Cardiac muscle cell (in vitro differentiated cells and primary cell): ENCODE results near the gene DPEP2. TPM values are rescaled to one million over a fixed set of nuclear protein-coding genes. Genes with fewer than 3 reads are reported as not detected.
A peak's percentile ranks its signal among the peaks of the same experiment; 100 is the strongest.
"Not testable (repeated sequence)": the region's sequence is repeated elsewhere in the genome, so short reads cannot be mapped to it uniquely, and the experiment has no call there.

ENCODE experiments used
- DNase-seq, 2 donors: peaks; one replicate each; pipeline versions ENCODE4 v3.0.0 to v3.0.0-alpha.2; 2010 to 2017; ENCODE audit warnings: low read depth in 1 of 2, low spot score in 1 of 2
- H3K27ac ChIP-seq: fragments of 200-600 bp; sonication (generic); 2 replicates; pipeline ENCODE4 v1.5.1; 2016
- H3K27me3 ChIP-seq: fragments of 200-600 bp; sonication (generic); 2 replicates; pipeline ENCODE4 v1.6.0; 2016; ENCODE audit warnings: control low read depth
- H3K36me3 ChIP-seq: fragments of 200-600 bp; sonication (generic); 2 replicates; pipeline ENCODE4 v1.5.1; 2016; ENCODE audit warnings: control low read depth
- H3K4me1 ChIP-seq: fragments of 200-600 bp; sonication (generic); 2 replicates; pipeline ENCODE4 v1.8.1; 2017; ENCODE audit warnings: low read depth, mild to moderate bottlenecking, mixed run types
- H3K4me3 ChIP-seq: fragments of 200-600 bp; sonication (generic); 2 replicates; pipeline ENCODE4 v1.5.1; 2016; ENCODE audit warnings: mild to moderate bottlenecking
- H3K9me3 ChIP-seq: fragments of 200-600 bp; sonication (generic); 2 replicates; pipeline ENCODE4 v1.5.1; 2017; ENCODE audit warnings: low read depth, mild to moderate bottlenecking, control low read depth
- CTCF ChIP-seq: IDR thresholded peaks from 2 replicates; pipeline ENCODE4 v1.5.1; 2012; ENCODE audit warnings: low read depth, mild to moderate bottlenecking, low read length
- polyA plus RNA-seq: library from polyadenylated mRNA; unstranded; fragments of >200 nt; fragmentation: Nextera tagmentation; extraction: Ambion mirVana; gene quantifications from 2 replicates; pipeline ENCODE4 v1.2.1, GENCODE V29; 2016
- total RNA-seq: library from RNA; depleted of rRNA; stranded (reverse); fragments of >200 nt; gene quantifications from 2 replicates; pipeline ENCODE4 v1.2.3, GENCODE V29; 2016

The DPEP2 gene
- total and polyA plus RNA-seq, 2 experiments from 2014 or later, result not detected

DNA sequence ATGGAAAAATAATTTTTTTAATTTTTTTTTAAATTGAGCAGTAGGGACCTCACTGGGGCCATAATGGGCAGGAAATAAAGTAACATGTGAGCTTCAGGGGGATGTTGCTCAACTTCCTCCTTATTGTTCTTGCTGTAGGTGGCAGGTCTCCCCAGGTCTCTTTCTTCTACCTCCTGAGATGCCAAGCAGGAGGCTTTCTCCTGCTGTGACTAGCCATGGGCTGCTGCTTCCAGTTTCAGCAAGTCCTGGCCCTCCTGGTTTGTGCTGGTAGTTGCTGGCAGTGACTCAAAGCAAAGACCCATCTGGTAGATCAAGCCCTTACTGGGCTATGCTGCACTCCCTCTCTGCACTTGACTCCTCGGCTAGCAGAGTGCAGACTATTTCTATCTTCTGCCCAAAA lies 14.2 kb upstream of the DPEP2 start:
- H3K27me3 ChIP-seq, result no peaks in the 10 kb centered on the region
- TF ChIP-seq CTCF, result no peak
- H3K36me3 ChIP-seq, result no peaks in the 10 kb centered on the region
- DNase-seq, result peak in 1 of 2 donors; percentile 4
- no peak overlapping the region for H3K4me3 ChIP-seq
- H3K9me3 ChIP-seq, result no peaks in the 10 kb centered on the region
- no peak overlapping the region for H3K27ac ChIP-seq
- no peaks in the 10 kb centered on the region for H3K4me1 ChIP-seq

GRCh38 chr16:68009872-68010271 lies 10.6 kb upstream of the DPEP2 start:
- not testable (repeated sequence) for H3K4me3 ChIP-seq, H3K9me3 ChIP-seq, H3K27me3 ChIP-seq, H3K4me1 ChIP-seq, H3K36me3 ChIP-seq, DNase-seq, H3K27ac ChIP-seq

DNA sequence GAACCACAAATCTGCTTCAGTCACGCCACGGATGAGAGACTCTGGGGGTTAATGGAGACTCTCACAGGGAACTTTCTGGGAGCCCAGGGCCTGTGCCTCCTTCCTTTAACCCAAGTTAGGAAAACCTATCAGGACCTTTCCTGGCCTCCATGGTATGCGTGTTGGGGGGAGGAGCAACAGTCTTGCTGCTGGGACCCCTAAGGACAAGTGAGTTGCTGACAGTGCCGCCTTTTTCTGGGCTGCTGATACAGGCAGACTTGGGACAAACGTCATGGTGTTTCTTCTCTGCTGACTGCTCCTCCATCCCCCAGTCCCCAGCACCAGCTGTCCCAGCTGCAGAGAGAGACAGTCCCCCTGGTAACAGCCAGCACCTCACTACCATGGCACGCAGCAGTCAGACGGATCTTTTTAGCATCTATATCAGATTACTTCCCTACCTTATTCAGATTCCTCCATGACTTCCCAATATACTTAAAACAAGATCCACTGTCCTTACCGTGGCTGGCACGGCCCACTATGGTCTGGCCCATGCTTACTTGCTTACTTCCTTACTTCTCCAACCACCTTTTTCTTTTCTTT lies 10.0 kb upstream of the DPEP2 start:
- no peak overlapping the region for H3K4me3 ChIP-seq
- no peak for TF ChIP-seq CTCF
- H3K4me1 ChIP-seq, result no peaks in the 10 kb centered on the region
- DNase-seq, result no peak
- H3K27ac ChIP-seq, result no peak overlapping the region
- H3K27me3 ChIP-seq, result no peaks in the 10 kb centered on the region
- H3K9me3 ChIP-seq, result no peaks in the 10 kb centered on the region
- no peaks in the 10 kb centered on the region for H3K36me3 ChIP-seq

DNA sequence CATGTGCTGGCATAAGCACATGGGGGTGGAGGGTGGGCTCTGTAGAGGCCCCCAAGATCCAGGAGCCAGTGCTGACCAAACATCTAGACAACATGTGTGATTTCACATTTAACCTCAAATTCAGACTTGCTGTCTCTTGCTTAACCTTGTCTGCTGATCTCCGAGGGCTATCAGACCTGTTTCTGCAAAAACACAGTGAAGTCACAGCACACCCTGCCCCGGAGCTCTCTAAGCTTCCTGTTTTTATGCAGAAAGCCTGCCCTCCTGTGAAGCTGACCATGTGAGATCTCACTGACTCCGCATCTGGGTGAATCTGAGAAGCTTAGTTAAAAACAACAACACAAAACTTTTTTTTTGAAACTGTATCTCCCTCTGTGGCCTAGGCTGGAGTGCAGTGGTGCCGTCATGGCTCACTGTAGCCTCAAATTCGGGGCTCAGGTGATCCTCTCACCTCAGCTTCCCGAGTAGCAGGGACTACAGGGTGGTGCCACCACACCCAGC lies 6.6 kb upstream of the DPEP2 start:
- Histone ChIP-seq H3K27me3 (no peaks in the 10 kb centered on the region), H3K9me3 (no peaks in the 10 kb centered on the region), H3K4me3 (no peak overlapping the region), H3K27ac (no peak overlapping the region), H3K4me1 (no peaks in the 10 kb centered on the region), H3K36me3 (no peaks in the 10 kb centered on the region)
- no peak for TF ChIP-seq CTCF
- peak in 1 of 2 donors; percentile 26 for DNase-seq

DNA sequence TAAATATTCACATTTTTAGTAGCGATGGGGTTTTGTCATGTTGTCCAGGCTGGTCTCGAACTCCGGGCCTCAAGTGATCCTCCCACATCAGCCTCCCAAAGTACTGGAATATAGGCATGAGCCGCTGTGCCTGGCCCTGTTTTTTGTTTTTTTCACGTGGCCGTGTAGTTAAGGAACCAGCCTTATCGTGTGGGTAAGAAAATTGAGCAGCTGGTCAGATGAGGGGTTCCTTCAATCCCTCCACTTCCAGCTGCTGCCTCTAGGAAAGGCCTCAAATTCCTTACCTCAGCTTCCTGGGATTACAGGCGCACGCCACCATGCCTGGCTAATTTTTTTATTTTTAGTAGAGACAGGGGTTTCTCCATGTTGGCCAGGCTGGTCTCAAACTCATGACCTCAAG lies 5.9 kb upstream of the DPEP2 start:
- no peaks in the 10 kb centered on the region for H3K27me3 ChIP-seq
- no peak overlapping the region for H3K27ac ChIP-seq
- no peak for TF ChIP-seq CTCF
- no peaks in the 10 kb centered on the region for H3K36me3 ChIP-seq
- no peak overlapping the region for H3K4me3 ChIP-seq
- H3K9me3 ChIP-seq, result no peaks in the 10 kb centered on the region
- no peak for DNase-seq
- no peaks in the 10 kb centered on the region for H3K4me1 ChIP-seq

GRCh38 chr16:68003031-68003430 lies 3.7 kb upstream of the DPEP2 start:
- no peak overlapping the region for H3K27ac ChIP-seq
- H3K4me1 ChIP-seq, result no peaks in the 10 kb centered on the region
- peak in 1 of 2 donors; percentile 18 for DNase-seq
- no peaks in the 10 kb centered on the region for H3K9me3 ChIP-seq
- no peaks in the 10 kb centered on the region for H3K36me3 ChIP-seq
- H3K27me3 ChIP-seq, result no peaks in the 10 kb centered on the region
- no peak overlapping the region for H3K4me3 ChIP-seq
- TF ChIP-seq CTCF, result no peak
